OCI-LY7 (cell line): ENCODE measurements around the gene TAS2R41. TPM values are rescaled to one million over a fixed set of nuclear protein-coding genes. Genes with fewer than 3 reads are reported as not detected.

Experiments
- BruUV-seq: library from RNA; stranded (reverse); fragments of 400-500 nt; replicated peaks from 2 replicates; lab custom pipeline; 2021; lab: Mats Ljungman, UMichigan
- CTCF ChIA-PET: fragments of 300-600 bp; sonication (Branson Sonifier 250); formaldehyde crosslinking; loops from one replicate; lab custom pipeline; 2022; ENCODE audit warnings: antibody characterized with exemption; ENCODE audit not compliant: unreplicated experiment; lab: Charles Lee
- POLR2A ChIA-PET: fragments of 300-600 bp; sonication (Branson Sonifier 250); formaldehyde crosslinking; loops from one replicate; lab custom pipeline; 2022; ENCODE audit warnings: antibody characterized with exemption; lab: Charles Lee
- DNase-seq: peaks from one replicate; pipeline ENCODE4 v3.0.0-alpha.2; 2015; ENCODE audit warnings: low spot score
- H2AFZ ChIP-seq: fragments of 200-600 bp; sonication (generic), shearing (Covaris generic); 2 replicates; pipeline ENCODE4 v1.6.1; 2014; ENCODE audit warnings: mild to moderate bottlenecking, antibody characterized with exemption, low read length, moderate library complexity
- H3K27ac ChIP-seq: fragments of 200-600 bp; sonication (generic); 2 replicates; pipeline ENCODE4 v1.5.1; 2014; ENCODE audit warnings: mixed run types, low read depth, mild to moderate bottlenecking, moderate library complexity, low read length, inconsistent platforms; ENCODE audit not compliant: poor library complexity, severe bottlenecking
- H3K36me3 ChIP-seq: fragments of 200-600 bp; sonication (generic); 2 replicates; pipeline ENCODE4 v1.6.1; 2014; ENCODE audit warnings: mild to moderate bottlenecking, antibody characterized with exemption, low read length, moderate library complexity, mixed read lengths; ENCODE audit not compliant: insufficient read depth
- H3K4me1 ChIP-seq: fragments of 200-600 bp; sonication (generic); 2 replicates; pipeline ENCODE4 v1.5.1; 2014; ENCODE audit warnings: mild to moderate bottlenecking, low read length; ENCODE audit not compliant: insufficient read depth, poor library complexity, severe bottlenecking
- H3K4me2 ChIP-seq: fragments of 200-600 bp; sonication (generic); 2 replicates; pipeline ENCODE4 v1.6.1; 2014; ENCODE audit warnings: mild to moderate bottlenecking, low read length
- H3K4me3 ChIP-seq: fragments of 200-600 bp; sonication (generic); 2 replicates; pipeline ENCODE4 v1.5.1; 2014; ENCODE audit warnings: mild to moderate bottlenecking, low read depth, low read length; ENCODE audit not compliant: poor library complexity, severe bottlenecking
- H3K79me2 ChIP-seq: fragments of 200-600 bp; sonication (generic); 2 replicates; pipeline ENCODE4 v1.6.1; 2016; ENCODE audit warnings: low read depth, mild to moderate bottlenecking, low read length, moderate library complexity, mixed read lengths; ENCODE audit not compliant: insufficient read depth
- H3K9me2 ChIP-seq: fragments of 200-600 bp; sonication (generic); 2 replicates; pipeline ENCODE4 v1.6.1; 2016; ENCODE audit warnings: mild to moderate bottlenecking, low read length, mixed read lengths; ENCODE audit not compliant: insufficient read depth
- H3K9me3 ChIP-seq: fragments of 200-600 bp; sonication (generic); 2 replicates; pipeline ENCODE4 v1.6.1; 2014; ENCODE audit warnings: mild to moderate bottlenecking, mixed run types, low read length, mixed read lengths
- H4K20me1 ChIP-seq: fragments of 200-600 bp; sonication (generic); 2 replicates; pipeline ENCODE4 v1.6.1; 2014; ENCODE audit warnings: mild to moderate bottlenecking, antibody characterized with exemption, low read length, moderate library complexity, mixed read lengths; ENCODE audit not compliant: insufficient read depth
- EZH2phosphoT487 ChIP-seq: fragments of 200-600 bp; sonication (generic); IDR thresholded peaks from 2 replicates; pipeline ENCODE4 v1.6.1; 2018; ENCODE audit warnings: low read depth, borderline replicate concordance, mild to moderate bottlenecking, mixed run types, antibody characterized with exemption, low read length, moderate library complexity, mixed read lengths
- intact Hi-C: fragments of 100-400 bp; cut with micrococcal nuclease; formaldehyde crosslinking; loops from one replicate; pipeline ENCODE4 v1.10.0; 2022; ENCODE audit not compliant: unreplicated experiment
- total RNA-seq, 2 experiments: library from RNA; depleted of rRNA in 1 of 2; stranded (reverse); fragments of >200 nt in 1 of 2; shearing (Covaris generic) in 1 of 2; gene quantifications; 2 replicates each; pipeline ENCODE4 v1.2.3, GENCODE V29; 2014 to 2022
- TF ChIP-seq, protein P1 (sequence below): fragments of 200-600 bp; sonication (generic); conservative IDR thresholded peaks from 2 replicates; pipeline ENCODE4 v1.5.1; 2014; ENCODE audit warnings: mild to moderate bottlenecking, antibody characterized with exemption, low read length, moderate library complexity, mixed read lengths

Gene TAS2R41
- total RNA-seq, 2 experiments from 2014 or later: not detected

GRCh38 chr7:143449793-143450192, 27.9 kb upstream of the TAS2R41 start:
- DNase-seq: no peak
- no TSS peak for BruUV-seq

GRCh38 chr7:143451122-143451521, 26.6 kb upstream of the TAS2R41 start:
- no peak for DNase-seq
- intact Hi-C loops: no loop called here
- H3K4me2 ChIP-seq: no peak overlapping the region
- H4K20me1 ChIP-seq: no peaks in the 10 kb centered on the region
- H3K9me3 ChIP-seq: no peaks in the 10 kb centered on the region
- H3K9me2 ChIP-seq: no peaks in the 10 kb centered on the region
- TF ChIP-seq, protein P1, sequence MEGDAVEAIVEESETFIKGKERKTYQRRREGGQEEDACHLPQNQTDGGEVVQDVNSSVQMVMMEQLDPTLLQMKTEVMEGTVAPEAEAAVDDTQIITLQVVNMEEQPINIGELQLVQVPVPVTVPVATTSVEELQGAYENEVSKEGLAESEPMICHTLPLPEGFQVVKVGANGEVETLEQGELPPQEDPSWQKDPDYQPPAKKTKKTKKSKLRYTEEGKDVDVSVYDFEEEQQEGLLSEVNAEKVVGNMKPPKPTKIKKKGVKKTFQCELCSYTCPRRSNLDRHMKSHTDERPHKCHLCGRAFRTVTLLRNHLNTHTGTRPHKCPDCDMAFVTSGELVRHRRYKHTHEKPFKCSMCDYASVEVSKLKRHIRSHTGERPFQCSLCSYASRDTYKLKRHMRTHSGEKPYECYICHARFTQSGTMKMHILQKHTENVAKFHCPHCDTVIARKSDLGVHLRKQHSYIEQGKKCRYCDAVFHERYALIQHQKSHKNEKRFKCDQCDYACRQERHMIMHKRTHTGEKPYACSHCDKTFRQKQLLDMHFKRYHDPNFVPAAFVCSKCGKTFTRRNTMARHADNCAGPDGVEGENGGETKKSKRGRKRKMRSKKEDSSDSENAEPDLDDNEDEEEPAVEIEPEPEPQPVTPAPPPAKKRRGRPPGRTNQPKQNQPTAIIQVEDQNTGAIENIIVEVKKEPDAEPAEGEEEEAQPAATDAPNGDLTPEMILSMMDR: no peak
- TF ChIP-seq EZH2phosphoT487: no peak
- no peaks in the 10 kb centered on the region for H3K79me2 ChIP-seq
- ChIA-PET POLR2A (interaction anchor here (0.7 kb wide), 1 partner anchor 505 kb away, joined by 3 read pairs; no protein-coding TSS in a partner anchor), CTCF (no interaction called here)
- no peaks in the 10 kb centered on the region for H3K36me3 ChIP-seq
- H2AFZ ChIP-seq: no peak overlapping the region
- H3K27ac ChIP-seq: no peak overlapping the region
- H3K4me1 ChIP-seq: no peaks in the 10 kb centered on the region
- H3K4me3 ChIP-seq: no peak overlapping the region
- BruUV-seq: no TSS peak

More at GRCh38 chr7:143449793-143450192, 27.9 kb upstream of the TAS2R41 start:
- Histone ChIP-seq H3K36me3 (no peaks in the 10 kb centered on the region), H2AFZ (no peak overlapping the region), H3K4me3 (no peak overlapping the region), H3K9me2 (no peaks in the 10 kb centered on the region), H3K79me2 (no peaks in the 10 kb centered on the region), H3K4me2 (no peak overlapping the region), H4K20me1 (no peaks in the 10 kb centered on the region), H3K4me1 (no peaks in the 10 kb centered on the region), H3K9me3 (no peaks in the 10 kb centered on the region), H3K27ac (no peak overlapping the region)
- intact Hi-C loops: no loop called here
- ChIA-PET POLR2A (interaction anchor here (1.5 kb wide), 1 partner anchor 16 kb away, joined by 3 read pairs; no protein-coding TSS in a partner anchor), CTCF (no interaction called here)
- TF ChIP-seq EZH2phosphoT487: no peak
- TF ChIP-seq, protein P1: no peak

DNA sequence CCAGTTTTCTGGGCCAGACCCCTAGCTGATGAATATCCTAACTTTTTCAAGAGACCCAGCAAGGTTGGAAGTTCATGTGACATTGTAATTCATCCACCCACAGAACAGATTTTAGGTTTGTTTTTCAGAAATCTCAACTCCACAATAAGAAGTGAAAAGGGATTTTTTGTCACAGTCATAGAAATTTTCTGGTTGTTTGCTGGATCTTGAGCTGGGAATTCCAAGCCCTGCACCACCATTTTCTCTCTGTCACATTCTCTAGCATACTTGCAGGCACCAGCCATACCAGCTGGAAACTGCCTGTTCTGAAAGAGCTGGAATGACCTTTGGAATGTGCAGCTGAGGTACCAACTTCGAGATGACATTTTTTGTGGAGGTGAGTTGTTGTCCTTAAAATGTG, 25.9 kb upstream of the TAS2R41 start:
- no TSS peak for BruUV-seq
- Histone ChIP-seq H3K4me3 (no peak overlapping the region), H2AFZ (no peak overlapping the region), H3K27ac (no peak overlapping the region), H3K79me2 (no peaks in the 10 kb centered on the region), H3K9me2 (no peaks in the 10 kb centered on the region), H3K4me1 (no peaks in the 10 kb centered on the region), H3K9me3 (no peaks in the 10 kb centered on the region), H3K4me2 (no peak overlapping the region), H4K20me1 (no peaks in the 10 kb centered on the region), H3K36me3 (no peaks in the 10 kb centered on the region)
- intact Hi-C loops: no loop called here
- DNase-seq: no peak
- TF ChIP-seq EZH2phosphoT487: no peak
- TF ChIP-seq, protein P1: no peak
- CTCF ChIA-PET: no interaction called here
- POLR2A ChIA-PET: no interaction called here
